Upper lobe of right lung (tissue), 1 donor: ENCODE data around the gene C19orf38. TPM values are rescaled to one million over a fixed set of nuclear protein-coding genes. Genes with fewer than 3 reads are reported as not detected.
"Not testable (repeated sequence)": the region's sequence is repeated elsewhere in the genome, so short reads cannot be mapped to it uniquely, and the experiment has no call there.

Experiments
- ATAC-seq: fragments of 200-7000 bp; cut with Tn5 transposase; one replicate; pipeline ENCODE4 v1.9.1; 2020; ENCODE audit warnings: mild to moderate bottlenecking, moderate library complexity
- DNase-seq: peaks from one replicate; pipeline ENCODE4 v3.0.0-alpha.2; 2020
- H3K27ac ChIP-seq: fragments of 200-600 bp; one replicate; pipeline ENCODE4 v1.8.0; 2022
- H3K27me3 ChIP-seq: fragments of 200-600 bp; one replicate; pipeline ENCODE4 v1.8.0; 2022; ENCODE audit warnings: mild to moderate bottlenecking
- H3K36me3 ChIP-seq: fragments of 200-600 bp; one replicate; pipeline ENCODE4 v1.8.0; 2022
- H3K4me1 ChIP-seq: fragments of 200-600 bp; one replicate; pipeline ENCODE4 v1.8.0; 2022
- H3K4me3 ChIP-seq: fragments of 200-600 bp; one replicate; pipeline ENCODE4 v1.8.0; 2022; ENCODE audit warnings: mild to moderate bottlenecking
- H3K9me3 ChIP-seq: fragments of 200-600 bp; one replicate; pipeline ENCODE4 v1.8.0; 2022
- CTCF ChIP-seq: fragments of 200-600 bp; IDR thresholded peaks from one replicate; pipeline ENCODE4 v1.8.0; 2022; ENCODE audit warnings: antibody characterized with exemption
- intact Hi-C: fragments of 100-400 bp; cut with DNase I; formaldehyde crosslinking; loops from one replicate; pipeline ENCODE4 v1.11.0; 2022
- total RNA-seq: library from RNA; stranded (reverse); fragmentation: NEBNext Ultra II Directional; extraction: Animal tissue kit (Norgen Biotek cat#: 25700); gene quantifications from one replicate; pipeline ENCODE4 v1.2.1, GENCODE V29; 2021
- donor health status: DM: no; HTN: yes; CAD: no; lungs with severe emphysema.

C19orf38 gene
- total RNA-seq, 1 donor from 2014 or later: 7.4 TPM

- H3K4me3 ChIP-seq: no peak overlapping the region
- no peaks in the 10 kb centered on the region for H3K9me3 ChIP-seq
- no peak for TF ChIP-seq CTCF
- no peaks in the 10 kb centered on the region for H3K27me3 ChIP-seq
- no peak for ATAC-seq
- no peak for DNase-seq
- intact Hi-C loops: no loop called here
- peaks cover 10% of the 10 kb centered on the region for H3K4me1 ChIP-seq
- no peak overlapping the region for H3K27ac ChIP-seq
- H3K36me3 ChIP-seq: peaks cover 75% of the 10 kb centered on the region
Measured at GRCh38 chr19:10831987-10832938, 16.0 kb upstream of the C19orf38 start.

- intact Hi-C loops: no loop called here
- peaks cover 10% of the 10 kb centered on the region for H3K4me1 ChIP-seq
- no peaks in the 10 kb centered on the region for H3K9me3 ChIP-seq
- H3K4me3 ChIP-seq: no peak overlapping the region
- ATAC-seq (no peak), DNase-seq (no peak)
- H3K36me3 ChIP-seq: peaks cover 68% of the 10 kb centered on the region
- H3K27ac ChIP-seq: no peak overlapping the region
- no peaks in the 10 kb centered on the region for H3K27me3 ChIP-seq
- TF ChIP-seq CTCF: no peak
Measured at GRCh38 chr19:10832939-10833296, 15.3 kb upstream of the C19orf38 start.

GRCh38 chr19:10835089-10835753 lies 13.0 kb upstream of the C19orf38 start:
- no peak for TF ChIP-seq CTCF
- H3K36me3 ChIP-seq: peaks cover 45% of the 10 kb centered on the region
- peak overlapping the region; percentile 99 for H3K27ac ChIP-seq
- no peak for ATAC-seq
- no peaks in the 10 kb centered on the region for H3K9me3 ChIP-seq
- H3K4me3 ChIP-seq: peak overlapping the region; percentile 92
- H3K4me1 ChIP-seq: peaks cover 10% of the 10 kb centered on the region
- no peak for DNase-seq
- intact Hi-C loops: no loop called here
- H3K27me3 ChIP-seq: no peaks in the 10 kb centered on the region

- peak within 1 kb of the TSS; percentile 99 for H3K27ac ChIP-seq
- TF ChIP-seq CTCF: peak; percentile 28
- DNase-seq: peak; percentile 99
- no peaks in the 10 kb centered on the region for H3K27me3 ChIP-seq
- H3K4me3 ChIP-seq: peak within 1 kb of the TSS; percentile 92
- H3K9me3 ChIP-seq: no peaks in the 10 kb centered on the region
- H3K4me1 ChIP-seq: peaks cover 10% of the 10 kb centered on the region
- H3K36me3 ChIP-seq: peaks cover 38% of the 10 kb centered on the region
- intact Hi-C loops: no loop called here
- ATAC-seq: peak; percentile 92
Measured at GRCh38 chr19:10835754-10836478, 12.3 kb upstream of the C19orf38 start, which contains the start of gene TMED1. Gene TMED1, minus strand, starts transcription at chr19:10836212. Its CDS starts 21 bp downstream, at chr19:10836191.

- Histone ChIP-seq H3K9me3 (no peaks in the 10 kb centered on the region), H3K36me3 (peaks cover 31% of the 10 kb centered on the region), H3K4me3 (peak overlapping the region; percentile 92), H3K27ac (peak overlapping the region; percentile 99), H3K4me1 (peaks cover 10% of the 10 kb centered on the region), H3K27me3 (no peaks in the 10 kb centered on the region)
- peak; percentile 58 for ATAC-seq
- peak; percentile 94 for DNase-seq
- intact Hi-C loops: no loop called here
- TF ChIP-seq CTCF: no peak
Measured at GRCh38 chr19:10836479-10837330, 11.5 kb upstream of the C19orf38 start.

GRCh38 chr19:10837649-10838048 lies 10.6 kb upstream of the C19orf38 start:
- intact Hi-C loops, ATAC-seq: not testable (repeated sequence)

More at GRCh38 chr19:10837649-10838048, 10.6 kb upstream of the C19orf38 start:
- not testable (repeated sequence) for H3K9me3 ChIP-seq, DNase-seq, H3K4me3 ChIP-seq, H3K4me1 ChIP-seq, H3K27ac ChIP-seq, H3K27me3 ChIP-seq
- H3K36me3 ChIP-seq: peaks cover 21% of the 10 kb centered on the region
